NT2/D1 (cell line): Measurements from ENCODE around the gene AIP.

Source experiments
- SUZ12 ChIP-seq: IDR thresholded peaks from 2 replicates; pipeline ENCODE4 v1.6.1; 2011; ENCODE audit not compliant: insufficient read length, insufficient read depth; ENCODE audit errors: extremely low read depth
- YY1 ChIP-seq: IDR thresholded peaks from 2 replicates; pipeline ENCODE4 v1.6.1; 2011; ENCODE audit not compliant: insufficient read length, insufficient read depth
- ZNF274 ChIP-seq: IDR thresholded peaks from 2 replicates; pipeline ENCODE4 v1.6.1; 2011; ENCODE audit warnings: mild to moderate bottlenecking, low read depth, low read length

- no peak for TF ChIP-seq YY1
- TF ChIP-seq ZNF274: no peak
- no peak for TF ChIP-seq SUZ12
These were observed 20.5 kb downstream of the AIP start for GRCh38 chr11:67503119-67504004.
